ENCODE data around the gene TTC19.
"Not testable (repeated sequence)": the region's sequence is repeated elsewhere in the genome, so short reads cannot be mapped to it uniquely, and the experiment has no call there.

TTC19 gene

DNA sequence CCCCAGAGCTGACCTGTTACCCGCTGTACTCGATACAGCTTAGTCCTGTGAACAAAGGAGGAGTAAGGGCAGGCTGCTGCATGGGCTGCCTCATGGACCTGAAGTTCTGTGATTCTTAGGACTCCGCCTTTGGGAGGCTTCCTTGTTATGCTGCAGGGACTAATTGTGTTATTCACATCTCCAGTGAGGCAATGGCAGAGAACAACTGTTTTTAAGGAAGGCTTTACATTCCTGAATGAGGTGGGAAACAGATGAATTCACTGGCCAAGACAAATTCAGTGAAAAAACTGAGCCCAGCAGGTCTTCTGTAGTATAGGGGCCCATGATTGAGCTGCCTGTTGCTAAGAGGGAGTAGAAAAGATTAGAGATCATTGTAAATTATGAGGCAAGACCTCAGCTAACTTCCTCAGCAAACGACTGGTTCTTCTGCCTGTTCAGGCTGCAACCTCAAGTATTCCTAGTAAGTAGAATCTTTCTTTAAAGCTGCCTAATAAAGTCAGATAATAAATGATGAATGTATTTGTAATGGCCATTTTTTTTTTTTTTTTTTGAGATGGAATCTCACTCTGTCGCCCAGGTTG, 28.4 kb upstream of the TTC19 start:
- DNase-seq = no peak
- in situ Hi-C loops (cut with MboI; ENCODE audit: low pct_unique_long_range_greater_than_20kb, low sequenced_read_pairs) = no loop called here

DNA sequence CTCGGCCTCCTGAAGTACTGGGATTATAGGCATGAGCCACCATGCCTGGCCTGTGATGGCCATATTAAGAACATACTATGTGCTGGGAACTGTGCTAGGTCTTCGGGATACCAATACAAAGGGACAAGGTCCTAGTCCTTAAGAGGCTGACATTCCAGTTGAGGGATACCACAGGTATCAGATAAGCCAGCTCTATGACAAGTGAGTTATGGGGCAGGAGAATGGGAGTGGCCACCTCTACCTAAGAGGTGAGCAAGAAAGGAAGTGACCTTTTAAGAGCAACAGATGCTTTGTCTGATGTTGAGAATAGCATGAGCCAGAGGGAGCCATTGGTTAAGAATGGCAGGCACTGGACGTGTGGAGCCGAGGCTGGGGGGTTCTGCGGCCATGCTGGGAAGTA, 27.7 kb upstream of the TTC19 start:
- in situ Hi-C loops (cut with MboI; ENCODE audit: low pct_unique_long_range_greater_than_20kb, low sequenced_read_pairs) = no loop called here
- no peak for DNase-seq

DNA sequence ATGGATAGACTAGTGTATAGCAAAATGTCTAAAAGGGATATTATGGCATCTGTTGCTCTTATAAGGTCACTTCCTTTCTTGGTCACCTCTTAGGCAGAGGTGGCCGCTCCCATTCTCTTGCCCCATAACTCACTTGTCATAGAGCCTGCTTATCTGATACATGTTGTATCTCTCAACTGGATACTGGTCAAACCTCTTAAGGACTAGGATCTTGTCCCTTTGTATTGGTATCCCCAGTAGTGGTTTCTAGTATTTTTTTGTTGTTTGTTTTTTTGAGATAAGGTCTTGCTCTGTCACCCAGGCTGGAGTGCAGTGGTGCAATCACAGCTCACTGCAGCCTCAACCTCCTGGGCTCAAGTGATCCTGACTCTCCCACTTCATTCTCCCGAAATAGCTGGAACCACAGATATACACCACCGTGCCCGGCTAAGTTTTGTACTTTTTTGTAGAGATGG, 27.1 kb upstream of the TTC19 start:
- no peak for DNase-seq
- in situ Hi-C loops (cut with MboI; ENCODE audit: low pct_unique_long_range_greater_than_20kb, low sequenced_read_pairs) = no loop called here

DNA sequence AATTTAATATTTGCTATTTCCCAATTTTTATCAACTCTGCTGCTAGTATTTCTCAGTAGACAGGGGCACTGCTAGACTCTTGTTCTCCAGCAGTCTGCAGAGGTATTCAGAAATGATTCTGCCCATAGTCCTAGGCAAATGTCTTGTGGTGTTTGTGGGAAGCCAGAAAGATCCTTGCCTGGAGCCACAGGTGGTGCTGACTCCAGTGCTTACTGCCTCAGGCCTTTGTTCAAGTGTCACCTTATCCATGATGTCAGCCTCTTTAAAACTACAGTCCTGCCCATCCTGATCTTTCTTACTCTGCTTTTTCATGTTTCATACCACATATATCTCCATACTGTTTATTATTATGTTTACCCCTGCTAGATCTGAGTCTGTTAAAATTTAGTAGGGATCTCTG, 26.6 kb upstream of the TTC19 start:
- in situ Hi-C loops (cut with MboI; ENCODE audit: low pct_unique_long_range_greater_than_20kb, low sequenced_read_pairs) = no loop called here
- DNase-seq = no peak

DNA sequence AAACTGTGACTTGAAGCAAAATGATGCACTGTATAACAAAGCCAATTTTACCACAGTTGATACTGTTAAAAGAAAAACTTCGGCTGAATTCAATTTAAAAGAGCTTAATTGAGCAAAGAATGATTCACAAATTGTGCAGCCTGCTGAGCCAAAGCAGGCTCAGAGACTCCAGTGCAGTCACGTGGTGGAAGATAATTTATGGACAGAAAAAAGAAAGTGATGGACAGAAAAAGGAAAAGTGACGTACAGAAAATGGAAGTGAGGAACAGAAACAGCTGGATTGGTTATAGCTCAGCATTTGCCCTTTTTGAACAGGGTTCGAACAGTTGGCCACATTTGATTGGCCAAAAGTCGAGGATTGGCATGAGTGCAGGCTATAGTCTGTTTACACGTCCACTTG, 25.8 kb upstream of the TTC19 start:
- in situ Hi-C loops (cut with MboI; ENCODE audit: low pct_unique_long_range_greater_than_20kb, low sequenced_read_pairs) = no loop called here

DNA sequence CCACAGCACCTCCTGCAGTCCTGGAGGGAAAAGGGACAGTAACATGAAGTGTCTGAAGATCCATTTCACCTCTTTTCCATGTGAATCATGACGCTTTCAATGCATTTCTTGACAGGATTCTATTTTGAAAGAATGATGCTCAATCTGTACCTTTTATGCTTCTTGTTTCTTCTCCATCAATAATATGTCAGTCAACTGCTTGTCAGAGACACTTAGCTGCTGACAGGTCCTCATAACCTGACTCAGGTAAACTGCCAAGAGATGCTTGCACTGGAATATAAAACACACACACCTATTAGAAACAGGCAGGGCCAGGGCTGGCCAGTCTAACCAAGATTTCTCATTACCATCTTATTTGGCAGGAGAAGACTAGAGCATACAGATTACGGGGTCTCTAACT, 21.7 kb upstream of the TTC19 start:
- DNase-seq = no peak
- in situ Hi-C loops (cut with MboI; ENCODE audit: low pct_unique_long_range_greater_than_20kb, low sequenced_read_pairs) = no loop called here

More for the DNA sequence above, 25.8 kb upstream of the TTC19 start:
- DNase-seq = no peak

DNA sequence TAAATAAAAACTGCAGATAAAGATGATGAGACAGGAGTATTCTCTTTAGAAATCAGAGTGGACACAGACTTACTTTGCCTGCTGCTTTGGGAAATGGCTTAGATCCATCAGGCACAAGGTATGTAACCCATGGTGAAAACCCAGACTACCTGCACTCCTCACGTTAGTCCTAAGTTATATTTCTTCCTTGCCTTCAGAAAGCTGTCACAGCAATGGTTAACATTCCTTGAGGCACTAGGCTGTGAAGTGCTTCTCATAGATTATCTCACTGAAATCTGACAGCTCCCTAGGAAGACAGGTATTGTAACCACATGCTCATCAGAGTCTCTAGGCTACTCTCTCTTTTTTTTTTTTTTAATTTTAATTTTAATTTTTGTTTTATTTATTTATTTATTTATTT, 21.0 kb upstream of the TTC19 start:
- in situ Hi-C loops (cut with MboI; ENCODE audit: low pct_unique_long_range_greater_than_20kb, low sequenced_read_pairs) = no loop called here
- no peak for DNase-seq

DNA sequence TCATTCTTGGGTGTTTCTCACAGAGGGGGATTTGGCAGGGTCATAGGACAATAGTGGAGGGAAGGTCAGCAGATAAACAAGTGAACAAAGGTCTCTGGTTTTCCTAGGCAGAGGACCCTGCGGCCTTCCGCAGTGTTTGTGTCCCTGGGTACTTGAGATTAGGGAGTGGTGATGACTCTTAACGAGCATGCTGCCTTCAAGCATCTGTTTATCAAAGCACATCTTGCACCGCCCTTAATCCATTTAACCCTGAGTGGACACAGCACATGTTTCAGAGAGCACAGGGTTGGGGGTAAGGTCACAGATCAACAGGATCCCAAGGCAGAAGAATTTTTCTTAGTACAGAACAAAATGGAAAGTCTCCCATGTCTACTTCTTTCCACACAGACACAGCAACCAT, 20.6 kb upstream of the TTC19 start:
- in situ Hi-C loops (cut with MboI; ENCODE audit: low pct_unique_long_range_greater_than_20kb, low sequenced_read_pairs); DNase-seq: not testable (repeated sequence)

DNA sequence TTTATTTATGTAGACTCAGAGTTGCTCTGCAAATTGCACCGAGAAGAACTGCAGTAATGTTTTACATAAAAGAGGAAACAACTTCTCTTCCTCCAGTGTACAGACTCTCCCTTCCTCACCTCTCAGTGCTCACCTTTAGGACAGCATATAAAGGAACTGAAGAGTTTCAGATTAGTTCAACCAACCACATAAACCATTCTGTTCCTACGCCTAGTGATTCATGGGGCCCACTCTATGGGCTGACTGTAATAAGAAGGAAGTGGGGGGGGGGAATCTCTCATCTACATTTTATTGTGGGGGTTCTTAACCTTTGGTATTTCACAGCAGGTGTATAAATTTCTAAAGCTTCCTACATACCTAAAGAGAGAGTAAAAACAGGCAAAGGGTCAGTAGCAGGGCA, 18.4 kb upstream of the TTC19 start:
- DNase-seq = no peak
- in situ Hi-C loops (cut with MboI; ENCODE audit: low pct_unique_long_range_greater_than_20kb, low sequenced_read_pairs) = no loop called here

DNA sequence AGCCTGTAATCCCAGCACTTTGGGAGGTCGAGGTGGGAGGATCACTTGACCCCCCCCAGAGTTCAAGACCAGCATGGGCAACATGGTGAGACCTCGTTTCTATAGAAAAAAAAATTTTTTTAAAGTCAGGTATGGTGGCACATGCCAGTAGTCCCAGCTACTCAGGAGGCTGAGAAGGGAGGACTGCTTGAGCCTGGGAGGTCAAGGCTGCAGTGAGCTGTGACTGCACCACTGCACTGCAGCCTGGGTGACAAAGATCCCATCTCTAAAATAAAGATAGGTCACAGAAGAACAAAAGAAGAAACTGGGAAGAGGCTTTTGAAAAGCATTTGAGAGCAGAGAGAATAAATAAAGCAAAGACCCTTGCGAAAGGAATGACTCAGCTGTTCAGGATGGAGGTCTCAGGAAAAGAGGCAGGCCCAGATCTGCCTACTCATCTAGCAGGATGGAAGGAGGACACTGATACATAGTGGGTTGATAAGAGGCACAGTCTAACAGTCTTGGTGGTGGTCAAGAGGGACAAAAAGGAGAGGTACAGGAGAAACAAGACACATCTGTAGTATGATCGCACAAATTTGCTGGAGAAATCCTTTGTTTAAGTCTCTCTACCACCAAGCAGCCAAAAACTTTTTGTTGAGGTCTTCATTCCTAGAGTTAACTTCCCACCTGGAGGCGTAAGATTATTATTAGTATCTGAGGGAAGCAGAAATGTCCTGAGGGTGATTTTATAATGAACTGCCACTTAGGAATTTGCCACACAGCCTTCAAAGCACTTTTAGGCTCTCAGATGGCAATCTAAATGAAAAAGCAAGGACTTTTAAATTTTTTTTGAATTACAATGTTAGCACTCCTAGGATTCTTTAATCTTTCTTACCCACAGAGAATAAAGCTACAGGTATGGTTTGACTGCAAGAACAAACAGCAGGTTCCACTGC, 17.7 kb upstream of the TTC19 start:
- in situ Hi-C loops (cut with MboI; ENCODE audit: low pct_unique_long_range_greater_than_20kb, low sequenced_read_pairs) = no loop called here
- no peak for DNase-seq

DNA sequence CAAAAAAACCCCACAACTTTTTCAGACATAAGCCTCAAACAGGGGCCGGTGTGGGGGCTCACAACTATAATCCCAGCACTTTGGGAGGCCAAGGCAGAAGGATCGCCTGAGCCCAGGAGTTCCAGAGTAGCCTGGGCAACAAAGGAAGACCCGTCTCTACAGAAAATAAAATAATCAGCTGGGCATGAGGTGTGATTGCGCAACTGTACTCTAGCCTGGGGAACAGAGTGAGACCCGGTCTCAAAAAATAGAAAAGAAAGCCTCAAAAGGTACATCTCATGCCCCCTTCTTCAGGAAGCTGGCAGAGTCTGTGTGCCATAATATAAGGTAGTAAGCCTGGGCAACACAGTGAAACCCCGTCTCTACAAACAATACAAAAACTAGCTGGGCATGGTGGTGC, 3.3 kb upstream of the TTC19 start:
- in situ Hi-C loops (cut with MboI; ENCODE audit: low pct_unique_long_range_greater_than_20kb, low sequenced_read_pairs) = no loop called here
- DNase-seq = no peak

DNA sequence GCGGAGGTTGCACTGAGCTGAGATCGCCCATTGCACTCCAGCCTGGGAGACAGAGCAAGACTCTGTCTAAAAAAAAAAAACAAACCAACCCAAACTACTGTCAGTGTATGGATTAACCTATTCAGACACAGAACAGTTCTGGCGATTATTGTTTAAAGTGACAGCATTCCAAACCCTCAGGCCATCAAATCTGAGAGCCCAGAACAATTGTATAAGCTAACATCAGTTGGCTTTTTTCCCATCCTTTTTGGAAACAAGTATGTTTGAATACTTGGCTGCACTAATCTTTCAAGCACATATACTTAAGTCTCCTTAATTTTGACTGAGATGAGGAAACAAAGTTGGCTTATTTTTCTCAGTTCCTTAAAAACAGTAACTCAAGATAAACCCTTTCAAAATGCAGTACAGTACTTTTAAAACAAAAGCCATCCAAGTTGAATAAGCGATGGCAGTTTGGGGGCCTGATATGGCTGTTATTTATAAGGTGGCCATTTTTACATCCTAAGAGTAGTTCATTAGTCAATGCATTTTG, 1.5 kb upstream of the TTC19 start:
- in situ Hi-C loops (cut with MboI; ENCODE audit: low pct_unique_long_range_greater_than_20kb, low sequenced_read_pairs) = no loop called here
- DNase-seq = no peak

DNA sequence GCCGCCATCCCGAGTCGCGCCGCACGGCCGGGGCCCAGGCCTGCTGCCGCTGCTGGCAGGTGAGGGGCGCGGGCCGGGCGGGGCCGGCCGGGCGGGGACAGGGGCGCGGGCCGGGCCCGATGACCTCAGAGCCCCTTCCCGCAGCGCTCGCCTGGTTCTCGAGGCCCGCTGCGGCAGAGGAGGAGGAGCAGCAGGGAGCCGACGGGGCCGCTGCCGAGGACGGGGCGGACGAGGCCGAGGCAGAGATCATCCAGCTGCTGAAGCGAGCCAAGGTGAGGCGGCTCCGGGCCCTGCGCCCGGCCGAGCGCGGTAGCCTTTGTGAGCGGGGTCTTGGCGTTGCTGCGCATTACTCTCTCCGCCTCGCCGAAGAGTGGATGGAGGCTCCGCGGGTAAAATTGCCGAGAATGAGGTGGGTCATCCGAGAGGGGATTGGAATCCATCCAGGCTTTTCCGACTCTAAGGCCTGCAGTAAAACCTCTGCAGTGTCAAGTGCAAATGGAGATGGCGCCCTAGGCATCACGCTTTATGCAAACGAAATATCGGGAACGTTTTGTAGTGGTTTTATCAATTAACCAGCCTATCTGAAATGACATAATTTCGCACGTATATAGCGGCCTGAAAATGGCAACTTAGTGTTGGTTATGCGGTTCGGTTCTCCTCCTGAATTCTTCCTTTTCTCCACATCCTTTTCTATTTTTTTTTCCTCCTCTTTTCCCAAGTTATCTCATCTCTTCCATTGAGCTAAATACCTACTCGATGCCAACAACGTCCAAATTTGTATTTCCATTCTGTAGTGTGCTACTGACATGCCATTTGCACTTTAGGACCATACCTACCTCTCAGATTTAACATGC, 577 bp downstream of the TTC19 start:
- in situ Hi-C loops (cut with MboI; ENCODE audit: low pct_unique_long_range_greater_than_20kb, low sequenced_read_pairs) = no loop called here
- DNase-seq = peak; percentile 45

DNA sequence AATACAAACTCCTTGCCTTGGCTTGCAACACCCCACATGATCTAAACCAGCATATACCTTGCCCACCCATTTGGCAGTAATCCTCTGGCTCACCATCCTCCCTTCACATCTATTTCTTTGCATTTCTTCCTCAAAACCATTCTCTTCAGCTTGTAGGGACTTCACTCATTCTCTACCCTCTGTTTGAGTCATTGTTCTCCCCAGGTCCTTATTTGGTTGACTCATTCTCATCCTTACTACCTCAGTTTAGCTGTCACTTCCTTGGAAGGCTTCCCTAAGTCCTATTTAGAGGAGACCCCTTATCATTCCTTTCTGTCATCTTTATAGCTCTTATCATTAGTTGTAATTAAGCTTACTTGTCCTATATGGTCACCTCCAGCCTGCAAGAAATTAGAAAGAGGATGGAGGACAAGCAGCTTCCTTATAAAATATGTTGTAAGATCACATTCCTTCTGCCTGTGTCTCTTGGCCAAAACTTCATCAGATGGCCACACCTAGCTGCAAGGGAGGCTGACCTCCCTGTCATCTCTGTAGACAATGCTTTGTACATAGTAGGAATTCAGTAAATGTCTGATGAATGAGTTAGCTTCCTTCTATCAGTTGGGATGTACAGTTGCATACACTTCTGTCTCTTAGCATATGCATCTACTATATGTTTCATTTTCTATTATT, 1.7 kb downstream of the TTC19 start:
- no peak for DNase-seq
- in situ Hi-C loops (cut with MboI; ENCODE audit: low pct_unique_long_range_greater_than_20kb, low sequenced_read_pairs) = no loop called here

DNA sequence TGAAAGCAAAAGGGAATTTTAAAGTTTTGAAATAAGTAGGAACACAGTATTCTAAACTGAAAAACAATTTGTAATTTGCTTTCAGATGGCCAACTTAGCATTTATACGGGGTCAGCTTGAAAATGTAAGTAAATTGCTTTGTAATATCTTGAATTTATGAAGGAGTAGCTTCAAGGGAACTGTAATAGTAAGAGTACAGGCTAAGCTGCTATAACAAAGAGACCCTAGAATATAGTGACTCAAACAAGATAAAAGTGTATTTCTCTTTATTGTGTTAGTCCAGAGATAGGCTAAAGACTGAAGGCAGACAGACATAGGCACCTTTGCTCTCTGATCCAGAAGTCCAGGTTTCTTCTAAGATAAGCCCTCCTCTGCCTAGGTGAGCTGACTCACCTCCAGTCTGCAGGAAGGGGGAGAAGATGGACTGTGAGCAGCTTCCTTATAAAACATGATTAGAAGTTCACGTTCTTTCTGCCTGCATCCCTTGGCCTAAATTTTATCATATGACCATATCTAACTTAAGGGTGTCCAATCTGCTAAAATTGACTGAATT, 3.2 kb downstream of the TTC19 start:
- in situ Hi-C loops (cut with MboI; ENCODE audit: low pct_unique_long_range_greater_than_20kb, low sequenced_read_pairs) = no loop called here
- no peak for DNase-seq

DNA sequence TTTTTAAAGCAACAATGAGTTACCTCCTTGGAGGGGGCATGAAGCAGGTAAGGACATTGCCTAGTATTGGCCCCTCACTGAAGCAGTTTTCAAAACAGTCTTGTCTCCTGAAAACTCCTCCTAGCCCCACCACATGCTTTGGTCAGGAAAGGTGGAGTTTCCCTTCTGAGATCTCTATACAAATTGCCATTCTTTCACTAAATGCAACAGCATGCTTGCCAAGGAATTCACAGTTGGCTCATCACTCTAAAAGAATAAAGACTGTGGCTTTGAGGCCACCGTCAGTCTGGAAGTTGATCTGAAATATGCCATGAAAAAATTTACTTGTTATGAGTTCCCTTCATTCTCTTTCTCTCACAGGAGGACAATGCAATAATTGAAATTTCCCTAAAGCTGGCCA, 4.2 kb downstream of the TTC19 start:
- in situ Hi-C loops (cut with MboI; ENCODE audit: low pct_unique_long_range_greater_than_20kb, low sequenced_read_pairs) = no loop called here
- DNase-seq = no peak

DNA sequence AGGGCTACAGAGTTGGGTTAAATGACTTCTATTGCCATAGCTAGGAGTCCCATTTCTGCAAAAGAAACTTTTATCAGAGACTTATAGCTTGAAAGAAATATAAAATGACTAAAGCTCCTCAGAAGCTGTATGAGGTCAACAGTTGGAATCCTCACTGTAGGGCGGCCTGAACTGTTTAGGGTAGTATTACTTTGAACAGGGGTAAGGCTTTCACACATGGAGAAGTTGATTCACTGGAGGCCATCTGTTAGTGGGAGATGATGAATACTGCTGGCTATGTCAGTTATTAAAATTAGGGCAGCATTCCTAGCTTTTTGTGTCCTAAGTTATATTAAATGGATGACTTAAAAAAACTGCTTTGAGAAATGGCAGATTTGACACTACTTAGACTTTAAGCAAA, 6.0 kb downstream of the TTC19 start:
- in situ Hi-C loops (cut with MboI; ENCODE audit: low pct_unique_long_range_greater_than_20kb, low sequenced_read_pairs) = no loop called here

DNA sequence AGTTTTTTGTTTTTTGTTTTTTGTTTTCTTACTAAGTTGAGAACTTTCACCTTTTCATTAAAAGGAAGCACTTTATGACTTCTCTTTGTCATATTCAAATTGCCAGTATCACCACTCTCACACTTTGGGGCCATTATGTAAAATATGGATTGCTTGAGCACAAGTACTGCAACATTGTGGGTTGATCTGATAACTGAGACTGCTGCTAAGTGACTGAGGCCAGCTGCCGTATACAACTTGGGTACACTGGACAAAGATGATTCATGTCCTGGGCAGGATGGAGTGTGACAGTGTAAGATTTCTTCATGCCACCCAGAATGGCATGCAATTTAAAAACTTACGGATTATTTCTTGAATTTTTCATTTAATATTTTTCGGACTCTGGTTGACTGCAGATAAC, 7.8 kb downstream of the TTC19 start:
- in situ Hi-C loops (cut with MboI; ENCODE audit: low pct_unique_long_range_greater_than_20kb, low sequenced_read_pairs) = no loop called here
- DNase-seq = no peak

More for the DNA sequence above, 6.0 kb downstream of the TTC19 start:
- DNase-seq = no peak

DNA sequence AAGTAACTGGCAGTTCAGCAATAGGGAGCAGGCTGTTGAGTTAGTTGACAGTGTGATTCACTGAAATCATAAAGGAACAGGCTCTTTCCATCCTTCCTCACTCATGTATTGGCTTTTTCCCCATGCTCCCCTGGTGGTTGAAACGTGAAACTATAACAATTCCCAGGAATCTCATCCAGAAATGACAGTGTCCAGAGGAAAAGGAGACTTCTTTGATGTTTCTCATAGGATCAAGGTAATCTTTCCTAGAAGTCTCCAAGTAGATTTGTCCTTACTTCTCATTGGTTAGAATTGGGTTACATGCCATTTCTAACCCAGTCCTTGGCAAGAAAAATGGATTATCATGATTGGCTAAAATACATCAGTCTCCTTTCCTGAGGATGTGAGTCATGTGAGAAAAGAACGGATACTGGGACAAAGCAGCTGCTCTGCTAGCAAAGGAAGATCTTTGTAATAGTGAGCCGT, 14.4 kb downstream of the TTC19 start:
- no peak for DNase-seq
- in situ Hi-C loops (cut with MboI; ENCODE audit: low pct_unique_long_range_greater_than_20kb, low sequenced_read_pairs) = no loop called here
